ENCODE results near the gene TMEM141. TPM values are rescaled to one million over a fixed set of nuclear protein-coding genes. Genes with fewer than 3 reads are reported as not detected.

TMEM141 gene
- total RNA-seq, 2 experiments from 2014 or later: 43.2 to 70.2 TPM

- Histone ChIP-seq H3K4me1 (ENCODE audit: insufficient read depth, low read length, poor library complexity, severe bottlenecking) (peaks cover 16% of the 10 kb centered on the region), H3K36me3 (ENCODE audit: insufficient read depth, low read length) (peaks cover 79% of the 10 kb centered on the region), H4K20me1 (ENCODE audit: insufficient read depth, low read length) (0 out of 2 replicates have a peak, but pooled peaks cover 4% of the 10 kb centered on the region), H3K9me3 (ENCODE audit: low read length) (no peaks in the 10 kb centered on the region), H3K4me2 (ENCODE audit: low read length) (no peak overlapping the region), H3K4me3 (ENCODE audit: low read depth, low read length, poor library complexity, severe bottlenecking) (no peak overlapping the region), H3K79me2 (ENCODE audit: insufficient read depth, low read depth, low read length) (peaks cover 47% of the 10 kb centered on the region), H3K9me2 (ENCODE audit: insufficient read depth, low read length) (no peaks in the 10 kb centered on the region), H3K27ac (ENCODE audit: low read depth, low read length, poor library complexity, severe bottlenecking) (peak overlapping the region; percentile 3), H2AFZ (ENCODE audit: low read length) (no peak overlapping the region)
- BruUV-seq (replicated peaks): no TSS peak
- no peak for DNase-seq (ENCODE audit: low spot score)
- ChIA-PET CTCF (ENCODE audit: unreplicated experiment) (interaction anchor here (0.6 kb wide), 1 partner anchor 24 kb away, joined by 3 read pairs; no protein-coding TSS in a partner anchor), POLR2A (no interaction called here)
- TF ChIP-seq CTCF (conservative IDR thresholded peaks at IDR 0.05; ENCODE audit: low read length): no peak
- no peak for TF ChIP-seq EZH2phosphoT487 (IDR thresholded peaks at IDR 0.05; ENCODE audit: borderline replicate concordance, low read depth, low read length)
- intact Hi-C loops (cut with micrococcal nuclease; ENCODE audit: unreplicated experiment): no loop called here
Observed at GRCh38 chr9:136814725-136815421, 23.7 kb downstream of the TMEM141 start.

- Histone ChIP-seq H3K9me3 (ENCODE audit: low read length) (no peaks in the 10 kb centered on the region), H2AFZ (ENCODE audit: low read length) (no peak overlapping the region), H3K4me3 (ENCODE audit: low read depth, low read length, poor library complexity, severe bottlenecking) (no peak overlapping the region), H3K4me1 (ENCODE audit: insufficient read depth, low read length, poor library complexity, severe bottlenecking) (peaks cover 10% of the 10 kb centered on the region), H4K20me1 (ENCODE audit: insufficient read depth, low read length) (no peaks in the 10 kb centered on the region), H3K79me2 (ENCODE audit: insufficient read depth, low read depth, low read length) (peaks cover 42% of the 10 kb centered on the region), H3K36me3 (ENCODE audit: insufficient read depth, low read length) (peaks cover 74% of the 10 kb centered on the region), H3K4me2 (ENCODE audit: low read length) (no peak overlapping the region), H3K27ac (ENCODE audit: low read depth, low read length, poor library complexity, severe bottlenecking) (peak overlapping the region; percentile 3), H3K9me2 (ENCODE audit: insufficient read depth, low read length) (no peaks in the 10 kb centered on the region)
- DNase-seq (ENCODE audit: low spot score): no peak
- no peak for TF ChIP-seq CTCF (conservative IDR thresholded peaks at IDR 0.05; ENCODE audit: low read length)
- no peak for TF ChIP-seq EZH2phosphoT487 (IDR thresholded peaks at IDR 0.05; ENCODE audit: borderline replicate concordance, low read depth, low read length)
- BruUV-seq (replicated peaks): no TSS peak
- ChIA-PET CTCF (ENCODE audit: unreplicated experiment) (no interaction called here), POLR2A (no interaction called here)
- intact Hi-C loops (cut with micrococcal nuclease; ENCODE audit: unreplicated experiment): no loop called here
Observed at GRCh38 chr9:136815422-136815782, 24.3 kb downstream of the TMEM141 start.
